Activated CD4-positive, alpha-beta memory T cell treated with anti-CD3 and anti-CD28 coated beads for 36 hours (primary cell): ENCODE results near the gene CHSY3. TPM values are rescaled to one million over a fixed set of nuclear protein-coding genes. Genes with fewer than 3 reads are reported as not detected.

Experiments
- CTCF ChIA-PET: fragments of 350-600 bp; sonication (Branson Sonifier 250); formaldehyde crosslinking; loops from one replicate; lab custom pipeline; 2021; ENCODE audit warnings: antibody characterized with exemption, inconsistent platforms; lab: Charles Lee
- POLR2A ChIA-PET: fragments of 350-600 bp; sonication (Branson Sonifier 250); formaldehyde crosslinking; loops from one replicate; lab custom pipeline; 2021; ENCODE audit warnings: antibody characterized with exemption; lab: Charles Lee
- DNase-seq: peaks from one replicate; pipeline ENCODE4 v3.0.0-alpha.2; 2020
- H3K27ac Mint-ChIP-seq: one replicate; pipeline ENCODE4 v1.8.0; 2021; ENCODE audit warnings: mixed read lengths
- H3K27me3 Mint-ChIP-seq: one replicate; pipeline ENCODE4 v1.8.0; 2021; ENCODE audit warnings: mixed read lengths
- H3K36me3 Mint-ChIP-seq: one replicate; pipeline ENCODE4 v1.8.0; 2021; ENCODE audit warnings: mixed read lengths
- H3K4me1 Mint-ChIP-seq: one replicate; pipeline ENCODE4 v1.8.0; 2021; ENCODE audit warnings: low read depth, mixed read lengths
- H3K4me3 Mint-ChIP-seq: one replicate; pipeline ENCODE4 v1.8.0; 2021; ENCODE audit warnings: mild to moderate bottlenecking, mixed read lengths
- H3K9me3 Mint-ChIP-seq: one replicate; pipeline ENCODE4 v1.8.0; 2021; ENCODE audit warnings: mixed read lengths
- intact Hi-C: fragments of 100-400 bp; cut with micrococcal nuclease; formaldehyde crosslinking; loops from one replicate; pipeline ENCODE4 v1.15.1; 2023
- total RNA-seq, 2 experiments: library from RNA; stranded (reverse); gene quantifications; one replicate each; pipeline ENCODE4 v1.2.3, GENCODE V29; 2021

CHSY3 gene
- total RNA-seq, 2 experiments from 2014 or later, result not detected

DNA sequence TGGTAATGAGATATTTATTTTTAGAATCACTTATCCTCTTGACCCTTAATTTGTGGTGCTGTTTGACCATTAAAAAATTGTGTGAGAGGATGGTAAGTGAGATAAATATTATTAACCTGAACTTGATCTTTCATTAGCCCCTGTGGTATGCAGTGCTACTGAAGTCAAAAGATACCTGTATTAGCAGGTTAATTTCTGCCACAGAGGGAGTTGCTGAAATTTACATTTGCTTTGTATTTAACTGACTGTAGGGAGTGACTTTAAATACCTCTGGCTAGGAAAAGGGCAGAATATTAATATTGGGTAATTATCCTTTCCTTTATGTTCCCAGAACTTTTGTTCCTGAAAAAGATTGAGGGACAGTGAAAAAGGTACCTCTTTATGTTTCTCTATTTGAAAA, 133.6 kb downstream of the CHSY3 start:
- Mint-ChIP-seq H3K9me3 (no peaks in the 10 kb centered on the region), H3K27ac (no peak overlapping the region), H3K27me3 (no peaks in the 10 kb centered on the region), H3K36me3 (no peaks in the 10 kb centered on the region), H3K4me3 (no peak overlapping the region), H3K4me1 (no peaks in the 10 kb centered on the region)
- ChIA-PET CTCF (no interaction called here), POLR2A (no interaction called here)
- intact Hi-C loops, result no loop called here
- DNase-seq, result no peak

GRCh38 chr5:130043834-130044233, 139.6 kb downstream of the CHSY3 start:
- CTCF ChIA-PET, result no interaction called here
- no peaks in the 10 kb centered on the region for H3K27me3 Mint-ChIP-seq
- H3K9me3 Mint-ChIP-seq, result no peaks in the 10 kb centered on the region

DNA sequence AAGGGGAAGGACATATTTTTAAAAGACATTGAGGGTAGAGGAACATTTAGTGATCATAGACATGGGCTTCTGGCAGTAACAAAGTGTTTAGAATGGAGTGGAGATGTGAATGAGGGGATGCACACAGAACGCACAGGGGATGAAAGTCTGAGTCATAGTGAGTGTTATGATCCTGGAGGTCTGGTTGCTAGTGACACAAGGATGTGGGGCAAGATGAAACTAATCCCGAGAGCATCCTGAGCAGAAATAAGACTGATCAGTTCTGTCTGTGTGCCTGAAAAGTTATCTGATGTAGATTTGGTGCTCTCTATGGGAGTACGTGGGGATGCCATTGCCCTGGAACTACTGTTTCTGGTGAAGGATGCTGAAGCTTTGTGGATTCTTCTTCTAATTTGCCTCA, 141.1 kb downstream of the CHSY3 start:
- intact Hi-C loops, result no loop called here
- Mint-ChIP-seq H3K9me3 (no peaks in the 10 kb centered on the region), H3K4me1 (no peaks in the 10 kb centered on the region), H3K4me3 (no peak overlapping the region), H3K27ac (no peak overlapping the region), H3K36me3 (no peaks in the 10 kb centered on the region), H3K27me3 (no peaks in the 10 kb centered on the region)
- DNase-seq, result no peak
- ChIA-PET CTCF (no interaction called here), POLR2A (no interaction called here)

More at GRCh38 chr5:130043834-130044233, 139.6 kb downstream of the CHSY3 start:
- H3K4me1 Mint-ChIP-seq, result no peaks in the 10 kb centered on the region
- POLR2A ChIA-PET, result no interaction called here
- no peak overlapping the region for H3K27ac Mint-ChIP-seq
- H3K4me3 Mint-ChIP-seq, result no peak overlapping the region
- intact Hi-C loops, result no loop called here
- H3K36me3 Mint-ChIP-seq, result no peaks in the 10 kb centered on the region
- DNase-seq, result no peak

GRCh38 chr5:130050585-130050984, 146.3 kb downstream of the CHSY3 start:
- H3K27me3 Mint-ChIP-seq, result no peaks in the 10 kb centered on the region
- no peak overlapping the region for H3K27ac Mint-ChIP-seq
- CTCF ChIA-PET, result no interaction called here
- no peaks in the 10 kb centered on the region for H3K36me3 Mint-ChIP-seq
- no peaks in the 10 kb centered on the region for H3K9me3 Mint-ChIP-seq
- no peak overlapping the region for H3K4me3 Mint-ChIP-seq
- intact Hi-C loops, result no loop called here
- H3K4me1 Mint-ChIP-seq, result no peaks in the 10 kb centered on the region
- POLR2A ChIA-PET, result no interaction called here
- DNase-seq, result no peak

DNA sequence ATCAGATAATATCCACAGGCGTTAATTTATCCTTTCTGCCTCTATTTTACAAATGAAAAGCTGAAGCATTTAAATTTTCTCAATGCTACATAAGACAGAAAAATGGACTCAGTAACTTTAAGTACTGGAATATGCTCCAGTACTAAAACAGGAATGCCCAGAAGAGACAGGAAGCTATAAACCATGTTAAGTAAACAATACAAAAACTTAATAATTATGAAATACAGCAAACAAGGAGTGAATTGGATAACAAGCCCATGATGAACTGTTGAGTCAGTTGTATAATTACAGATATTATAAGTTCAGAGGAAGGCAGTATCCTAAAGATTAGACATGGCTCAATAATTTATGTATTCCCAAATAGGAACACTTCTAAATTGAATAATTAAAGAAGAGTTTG, 148.5 kb downstream of the CHSY3 start:
- Mint-ChIP-seq H3K27ac (no peak overlapping the region), H3K4me1 (no peaks in the 10 kb centered on the region), H3K36me3 (no peaks in the 10 kb centered on the region), H3K27me3 (no peaks in the 10 kb centered on the region), H3K4me3 (no peak overlapping the region), H3K9me3 (no peaks in the 10 kb centered on the region)
- no peak for DNase-seq
- ChIA-PET CTCF (no interaction called here), POLR2A (no interaction called here)
- intact Hi-C loops, result no loop called here

GRCh38 chr5:130055572-130055971, 151.3 kb downstream of the CHSY3 start:
- Mint-ChIP-seq H3K9me3 (peaks cover 5% of the 10 kb centered on the region), H3K4me1 (no peaks in the 10 kb centered on the region), H3K27me3 (peaks cover 3% of the 10 kb centered on the region), H3K36me3 (no peaks in the 10 kb centered on the region), H3K27ac (no peak overlapping the region), H3K4me3 (no peak overlapping the region)
- intact Hi-C loops, result no loop called here
- POLR2A ChIA-PET, result no interaction called here
- CTCF ChIA-PET, result no interaction called here
- DNase-seq, result no peak

- DNase-seq, result no peak
- intact Hi-C loops, result no loop called here
- Mint-ChIP-seq H3K36me3 (no peaks in the 10 kb centered on the region), H3K27ac (no peak overlapping the region), H3K4me1 (no peaks in the 10 kb centered on the region), H3K27me3 (peaks cover 3% of the 10 kb centered on the region), H3K9me3 (peaks cover 5% of the 10 kb centered on the region), H3K4me3 (no peak overlapping the region)
- CTCF ChIA-PET, result no interaction called here
- POLR2A ChIA-PET, result no interaction called here
These were observed 157.5 kb downstream of the CHSY3 start for GRCh38 chr5:130061746-130062145.

DNA sequence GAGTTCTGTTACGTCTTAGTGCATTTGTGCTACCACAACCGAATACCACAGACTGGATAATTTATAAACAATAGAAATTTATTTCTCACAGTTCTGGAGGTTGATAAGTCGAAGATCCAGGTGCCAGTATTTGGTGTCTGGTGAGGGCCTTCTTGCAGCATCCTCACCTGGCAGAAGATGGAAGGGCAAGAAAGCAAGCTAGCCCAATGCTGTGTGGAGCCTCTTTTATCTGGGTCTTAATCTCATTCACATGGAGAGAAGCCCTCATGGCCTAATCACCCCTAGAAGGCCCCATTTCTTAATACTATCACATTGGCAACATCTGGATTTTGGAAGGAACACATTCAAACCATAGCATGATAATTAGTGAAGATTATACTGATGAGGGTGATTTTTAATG, 159.3 kb downstream of the CHSY3 start:
- H3K4me1 Mint-ChIP-seq, result no peaks in the 10 kb centered on the region
- ChIA-PET POLR2A (no interaction called here), CTCF (no interaction called here)

GRCh38 chr5:130064484-130064883, 160.2 kb downstream of the CHSY3 start:
- no peak for DNase-seq
- Mint-ChIP-seq H3K4me3 (no peak overlapping the region), H3K27ac (no peak overlapping the region), H3K27me3 (no peaks in the 10 kb centered on the region), H3K4me1 (no peaks in the 10 kb centered on the region), H3K9me3 (peaks cover 5% of the 10 kb centered on the region), H3K36me3 (no peaks in the 10 kb centered on the region)
- ChIA-PET POLR2A (no interaction called here), CTCF (no interaction called here)
- intact Hi-C loops, result no loop called here

More for the DNA sequence above, 159.3 kb downstream of the CHSY3 start:
- H3K27me3 Mint-ChIP-seq, result no peaks in the 10 kb centered on the region
- peaks cover 5% of the 10 kb centered on the region for H3K9me3 Mint-ChIP-seq
- intact Hi-C loops, result no loop called here
- no peak for DNase-seq
- no peak overlapping the region for H3K27ac Mint-ChIP-seq
- no peak overlapping the region for H3K4me3 Mint-ChIP-seq
- H3K36me3 Mint-ChIP-seq, result no peaks in the 10 kb centered on the region

- ChIA-PET POLR2A (no interaction called here), CTCF (no interaction called here)
- Mint-ChIP-seq H3K27me3 (no peaks in the 10 kb centered on the region), H3K4me3 (no peak overlapping the region), H3K36me3 (no peaks in the 10 kb centered on the region), H3K9me3 (no peaks in the 10 kb centered on the region), H3K27ac (no peak overlapping the region), H3K4me1 (no peaks in the 10 kb centered on the region)
- intact Hi-C loops, result no loop called here
- DNase-seq, result no peak
These were observed 161.4 kb downstream of the CHSY3 start for GRCh38 chr5:130065617-130066016.

GRCh38 chr5:130066644-130067043, 162.4 kb downstream of the CHSY3 start:
- CTCF ChIA-PET, result no interaction called here
- Mint-ChIP-seq H3K9me3 (no peaks in the 10 kb centered on the region), H3K4me1 (no peaks in the 10 kb centered on the region), H3K4me3 (no peak overlapping the region), H3K27me3 (no peaks in the 10 kb centered on the region), H3K27ac (no peak overlapping the region), H3K36me3 (no peaks in the 10 kb centered on the region)
- DNase-seq, result no peak
- POLR2A ChIA-PET, result no interaction called here
- intact Hi-C loops, result no loop called here

DNA sequence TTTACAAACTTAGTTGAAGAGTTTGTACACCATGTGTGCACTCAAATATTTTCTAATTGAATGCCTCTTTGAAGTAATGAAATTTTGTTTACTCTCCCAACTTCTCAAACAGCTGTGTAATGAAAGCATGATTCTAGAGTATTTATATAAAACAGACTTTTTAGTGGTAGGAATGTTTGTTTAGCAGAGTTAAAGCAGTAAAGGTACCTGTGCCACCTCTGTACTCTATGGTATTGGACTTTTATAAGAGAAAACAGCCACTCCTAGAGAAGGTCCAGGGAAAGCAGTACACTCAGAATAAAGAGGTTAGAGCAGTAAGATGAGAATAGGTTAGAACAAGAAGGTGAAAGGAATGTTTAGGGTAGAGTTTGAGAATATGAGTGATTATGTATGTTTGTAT, 163.1 kb downstream of the CHSY3 start:
- Mint-ChIP-seq H3K9me3 (no peaks in the 10 kb centered on the region), H3K36me3 (no peaks in the 10 kb centered on the region), H3K4me1 (no peaks in the 10 kb centered on the region), H3K4me3 (no peak overlapping the region), H3K27ac (no peak overlapping the region), H3K27me3 (no peaks in the 10 kb centered on the region)
- CTCF ChIA-PET, result no interaction called here
- POLR2A ChIA-PET, result no interaction called here
- DNase-seq, result no peak
- intact Hi-C loops, result no loop called here

- ChIA-PET POLR2A (no interaction called here), CTCF (no interaction called here)
- Mint-ChIP-seq H3K36me3 (no peaks in the 10 kb centered on the region), H3K4me3 (no peak overlapping the region), H3K9me3 (no peaks in the 10 kb centered on the region), H3K27ac (no peak overlapping the region), H3K27me3 (no peaks in the 10 kb centered on the region), H3K4me1 (no peaks in the 10 kb centered on the region)
- no peak for DNase-seq
- intact Hi-C loops, result no loop called here
These were observed 163.8 kb downstream of the CHSY3 start for GRCh38 chr5:130068101-130068500.

DNA sequence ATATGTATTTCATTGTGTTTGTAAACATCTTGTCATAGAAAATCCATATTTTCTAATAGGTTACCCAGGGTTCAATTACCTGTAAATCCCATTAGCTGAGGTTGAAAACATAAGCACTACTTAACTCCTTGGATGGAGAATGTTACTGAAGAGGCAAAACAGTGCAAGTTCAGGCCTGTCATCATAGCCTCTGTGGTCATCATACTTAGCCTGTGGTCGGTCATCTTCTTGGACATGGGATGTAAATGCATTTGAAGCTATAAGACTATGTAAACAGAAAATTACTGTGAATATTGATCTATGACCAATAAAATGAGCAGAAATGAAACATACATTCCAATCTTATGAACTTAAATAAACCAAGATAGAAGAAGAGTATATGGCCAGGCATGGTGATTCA, 164.7 kb downstream of the CHSY3 start:
- H3K4me1 Mint-ChIP-seq, result no peaks in the 10 kb centered on the region

More for the DNA sequence above, 164.7 kb downstream of the CHSY3 start:
- Mint-ChIP-seq H3K27me3 (no peaks in the 10 kb centered on the region), H3K4me3 (no peak overlapping the region), H3K36me3 (no peaks in the 10 kb centered on the region), H3K27ac (no peak overlapping the region), H3K9me3 (no peaks in the 10 kb centered on the region)
- CTCF ChIA-PET, result no interaction called here
- no peak for DNase-seq
- intact Hi-C loops, result no loop called here
- POLR2A ChIA-PET, result no interaction called here
